ENCODE measurements around the gene ADGRG6. TPM values are rescaled to one million over a fixed set of nuclear protein-coding genes. Genes with fewer than 3 reads are reported as not detected.

The ADGRG6 gene
- total RNA-seq, 1 experiment from 2014 or later, result 98.7 TPM

DNA sequence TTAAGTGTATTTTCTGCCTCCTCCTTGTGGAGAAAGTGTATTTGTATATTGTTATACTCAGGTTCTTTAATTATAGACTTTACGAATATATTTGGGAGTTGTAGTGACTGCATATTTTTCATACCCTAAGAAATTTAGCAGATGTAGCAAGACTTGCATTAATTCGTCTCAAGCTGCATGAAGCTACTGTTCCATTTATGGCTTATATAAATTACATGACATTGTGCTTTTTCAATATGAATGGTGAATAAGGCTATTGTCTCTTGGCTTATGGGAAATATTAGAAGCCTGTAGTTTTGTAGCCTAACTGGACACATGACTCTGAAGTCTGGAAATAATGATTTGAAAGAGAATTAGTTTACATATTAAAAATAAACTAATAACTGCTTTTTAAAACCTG lies 2.4 kb downstream of the ADGRG6 start:
- Mint-ChIP-seq H3K27ac (ENCODE audit: unreplicated experiment) (no peak overlapping the region), H3K4me1 (ENCODE audit: low read depth, unreplicated experiment) (peaks cover 34% of the 10 kb centered on the region), H3K36me3 (ENCODE audit: insufficient read depth, unreplicated experiment) (peaks cover 12% of the 10 kb centered on the region), H3K4me3 (ENCODE audit: unreplicated experiment) (peak overlapping the region; percentile 92), H3K9me3 (ENCODE audit: unreplicated experiment) (no peaks in the 10 kb centered on the region), H3K27me3 (ENCODE audit: insufficient read depth, unreplicated experiment) (no peaks in the 10 kb centered on the region)
- no TSS peak for BruUV-seq (replicated peaks)
- POLR2A ChIA-PET, result no interaction called here
- TF ChIP-seq, protein P1, sequence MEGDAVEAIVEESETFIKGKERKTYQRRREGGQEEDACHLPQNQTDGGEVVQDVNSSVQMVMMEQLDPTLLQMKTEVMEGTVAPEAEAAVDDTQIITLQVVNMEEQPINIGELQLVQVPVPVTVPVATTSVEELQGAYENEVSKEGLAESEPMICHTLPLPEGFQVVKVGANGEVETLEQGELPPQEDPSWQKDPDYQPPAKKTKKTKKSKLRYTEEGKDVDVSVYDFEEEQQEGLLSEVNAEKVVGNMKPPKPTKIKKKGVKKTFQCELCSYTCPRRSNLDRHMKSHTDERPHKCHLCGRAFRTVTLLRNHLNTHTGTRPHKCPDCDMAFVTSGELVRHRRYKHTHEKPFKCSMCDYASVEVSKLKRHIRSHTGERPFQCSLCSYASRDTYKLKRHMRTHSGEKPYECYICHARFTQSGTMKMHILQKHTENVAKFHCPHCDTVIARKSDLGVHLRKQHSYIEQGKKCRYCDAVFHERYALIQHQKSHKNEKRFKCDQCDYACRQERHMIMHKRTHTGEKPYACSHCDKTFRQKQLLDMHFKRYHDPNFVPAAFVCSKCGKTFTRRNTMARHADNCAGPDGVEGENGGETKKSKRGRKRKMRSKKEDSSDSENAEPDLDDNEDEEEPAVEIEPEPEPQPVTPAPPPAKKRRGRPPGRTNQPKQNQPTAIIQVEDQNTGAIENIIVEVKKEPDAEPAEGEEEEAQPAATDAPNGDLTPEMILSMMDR (IDR thresholded peaks at IDR 0.05; ENCODE audit: insufficient read depth in 1 of 2, low read depth in 1 of 2, low read length in 1 of 2, severe bottlenecking in 1 of 2, unreplicated experiment in 1 of 2), result no peak
- H3K9me3 ChIP-seq, result no peaks in the 10 kb centered on the region
- H3K4me1 ChIP-seq, result peaks cover 60% of the 10 kb centered on the region
- H3K36me3 ChIP-seq (ENCODE audit: control insufficient read depth, insufficient read depth, low read length), result no peaks in the 10 kb centered on the region
- DNase-seq, result no peak
- H3K27me3 ChIP-seq (replicated peaks; ENCODE audit: control insufficient read depth, insufficient read depth, low read length), result no peaks in the 10 kb centered on the region
- H3K4me3 ChIP-seq (ENCODE audit: low read depth, low read length), result peak overlapping the region; percentile 68
- CTCF ChIA-PET, result no interaction called here
- intact Hi-C loops (cut with micrococcal nuclease; ENCODE audit: unreplicated experiment), result no loop called here

DNA sequence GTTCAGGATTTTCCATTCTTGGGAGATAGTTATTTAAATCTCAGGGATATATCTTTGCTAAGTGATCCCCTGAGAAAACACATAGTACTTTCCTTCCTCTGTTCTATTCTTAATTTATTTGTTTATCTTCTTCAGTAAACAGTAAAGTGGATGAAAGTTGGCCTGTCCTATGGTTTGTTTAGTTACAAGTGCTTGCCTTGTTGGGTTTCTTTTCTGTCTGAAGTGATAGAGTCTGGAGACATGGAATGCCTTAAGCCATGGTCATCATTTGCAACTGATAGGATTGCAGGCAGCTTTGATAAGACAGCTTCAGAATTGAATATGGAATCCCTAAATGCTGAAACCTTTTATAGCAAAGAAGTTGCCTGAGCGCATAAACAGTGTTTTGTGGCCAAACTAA lies 4.9 kb downstream of the ADGRG6 start:
- TF ChIP-seq, protein P1 (IDR thresholded peaks at IDR 0.05; ENCODE audit: insufficient read depth in 1 of 2, low read depth in 1 of 2, low read length in 1 of 2, severe bottlenecking in 1 of 2, unreplicated experiment in 1 of 2), result no peak
- Mint-ChIP-seq H3K4me3 (ENCODE audit: unreplicated experiment) (peak overlapping the region; percentile 47), H3K9me3 (ENCODE audit: unreplicated experiment) (no peaks in the 10 kb centered on the region), H3K27me3 (ENCODE audit: insufficient read depth, unreplicated experiment) (no peaks in the 10 kb centered on the region), H3K36me3 (ENCODE audit: insufficient read depth, unreplicated experiment) (peaks cover 28% of the 10 kb centered on the region), H3K27ac (ENCODE audit: unreplicated experiment) (peak overlapping the region; percentile 67), H3K4me1 (ENCODE audit: low read depth, unreplicated experiment) (peaks cover 35% of the 10 kb centered on the region)
- ChIA-PET POLR2A (interaction anchor here (0.5 kb wide), 1 partner anchor 17 kb away, joined by 3 read pairs; no protein-coding TSS in a partner anchor), CTCF (interaction anchor here (0.5 to 1.0 kb wide), 2 partner anchors 23 to 85 kb away, joined by 3 read pairs; no protein-coding TSS in a partner anchor)
- peak in 1 of 2 experiments; percentile 45 for DNase-seq
- H3K9me3 ChIP-seq, result no peaks in the 10 kb centered on the region
- no peak overlapping the region for H3K4me3 ChIP-seq (ENCODE audit: low read depth, low read length)
- intact Hi-C loops (cut with micrococcal nuclease; ENCODE audit: unreplicated experiment), result no loop called here
- H3K4me1 ChIP-seq, result peaks cover 64% of the 10 kb centered on the region
- BruUV-seq (replicated peaks), result no TSS peak
- H3K36me3 ChIP-seq (ENCODE audit: control insufficient read depth, insufficient read depth, low read length), result no peaks in the 10 kb centered on the region
- H3K27me3 ChIP-seq (replicated peaks; ENCODE audit: control insufficient read depth, insufficient read depth, low read length), result no peaks in the 10 kb centered on the region

DNA sequence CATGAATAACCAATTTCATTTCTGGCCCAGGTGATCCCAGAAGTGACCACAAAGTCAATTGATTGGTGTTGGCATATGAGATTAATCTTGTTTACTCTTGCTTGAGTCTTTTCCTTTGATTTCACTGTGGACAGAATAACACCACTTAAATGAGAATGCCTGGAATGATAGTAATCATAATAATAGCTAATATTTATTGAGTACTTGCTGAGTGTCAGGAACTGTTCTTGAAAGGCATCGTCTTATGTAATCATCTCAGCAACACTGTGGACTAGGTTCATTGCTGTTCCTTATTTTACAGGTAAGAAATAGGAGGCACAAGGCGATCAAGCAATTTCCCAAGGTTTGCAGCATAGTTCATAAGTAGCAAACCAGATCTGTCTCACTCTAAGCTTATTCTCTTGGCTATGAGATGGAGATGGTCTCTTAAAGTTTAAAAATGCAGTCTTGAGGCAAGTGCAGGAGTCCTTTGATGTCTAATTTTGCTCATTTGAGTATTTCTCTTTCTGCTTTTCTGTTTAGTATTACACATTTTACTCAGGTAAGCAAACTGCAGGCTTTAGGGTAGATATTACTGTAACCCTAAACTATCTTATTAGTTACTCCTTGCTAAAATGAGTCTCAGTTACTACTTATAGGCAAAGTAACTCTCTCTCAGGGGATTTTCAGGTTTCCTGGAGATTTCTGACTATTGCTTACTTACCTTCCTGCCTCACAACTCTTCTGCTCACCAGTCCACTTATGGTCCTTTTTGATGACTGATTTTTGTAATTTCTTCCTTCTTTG lies 6.3 kb downstream of the ADGRG6 start:
- Mint-ChIP-seq H3K27ac (ENCODE audit: unreplicated experiment) (no peak overlapping the region), H3K36me3 (ENCODE audit: insufficient read depth, unreplicated experiment) (peaks cover 28% of the 10 kb centered on the region), H3K9me3 (ENCODE audit: unreplicated experiment) (no peaks in the 10 kb centered on the region), H3K27me3 (ENCODE audit: insufficient read depth, unreplicated experiment) (no peaks in the 10 kb centered on the region), H3K4me3 (ENCODE audit: unreplicated experiment) (peak overlapping the region; percentile 24), H3K4me1 (ENCODE audit: low read depth, unreplicated experiment) (peaks cover 40% of the 10 kb centered on the region)
- intact Hi-C loops (cut with micrococcal nuclease; ENCODE audit: unreplicated experiment), result loop anchor here (1.0 to 2.0 kb wide), 4 partner anchors 8 to 67 kb away; no protein-coding TSS in a partner anchor
- DNase-seq, result no peak
- Histone ChIP-seq H3K27me3 (replicated peaks; ENCODE audit: control insufficient read depth, insufficient read depth, low read length) (no peaks in the 10 kb centered on the region), H3K4me1 (peaks cover 78% of the 10 kb centered on the region), H3K36me3 (ENCODE audit: control insufficient read depth, insufficient read depth, low read length) (no peaks in the 10 kb centered on the region), H3K4me3 (ENCODE audit: low read depth, low read length) (no peak overlapping the region), H3K9me3 (no peaks in the 10 kb centered on the region)
- CTCF ChIA-PET, result interaction anchor here (0.6 kb wide), 1 partner anchor 100 kb away, joined by 4 read pairs; no protein-coding TSS in a partner anchor
- POLR2A ChIA-PET, result no interaction called here
- TF ChIP-seq, protein P1 (IDR thresholded peaks at IDR 0.05; ENCODE audit: insufficient read depth in 1 of 2, low read depth in 1 of 2, low read length in 1 of 2, severe bottlenecking in 1 of 2, unreplicated experiment in 1 of 2), result no peak
- BruUV-seq (replicated peaks), result no TSS peak

Data from Caco-2 (cell line).